ENCODE measurements around the gene CD28.

DNA sequence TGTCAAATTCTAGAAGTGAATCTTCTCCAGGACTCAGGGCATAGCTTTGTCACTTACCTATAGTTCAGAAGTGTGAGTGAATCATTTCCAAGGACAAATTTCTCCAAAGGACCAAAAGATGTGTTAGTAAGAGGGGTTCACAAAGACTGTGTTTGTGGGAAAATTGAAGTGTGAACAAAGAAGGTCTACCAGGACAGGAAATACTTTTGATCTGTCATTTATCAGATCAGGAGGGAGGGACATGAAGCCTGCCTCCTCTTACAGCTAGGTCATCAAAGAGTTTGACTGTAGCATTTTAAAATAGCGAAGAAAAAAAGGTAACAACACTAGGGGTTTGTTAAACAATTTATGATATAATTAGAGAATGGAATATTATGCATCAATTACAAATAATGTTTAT, 2.0 kb upstream of the CD28 start:
- TF ChIP-seq, protein P1, sequence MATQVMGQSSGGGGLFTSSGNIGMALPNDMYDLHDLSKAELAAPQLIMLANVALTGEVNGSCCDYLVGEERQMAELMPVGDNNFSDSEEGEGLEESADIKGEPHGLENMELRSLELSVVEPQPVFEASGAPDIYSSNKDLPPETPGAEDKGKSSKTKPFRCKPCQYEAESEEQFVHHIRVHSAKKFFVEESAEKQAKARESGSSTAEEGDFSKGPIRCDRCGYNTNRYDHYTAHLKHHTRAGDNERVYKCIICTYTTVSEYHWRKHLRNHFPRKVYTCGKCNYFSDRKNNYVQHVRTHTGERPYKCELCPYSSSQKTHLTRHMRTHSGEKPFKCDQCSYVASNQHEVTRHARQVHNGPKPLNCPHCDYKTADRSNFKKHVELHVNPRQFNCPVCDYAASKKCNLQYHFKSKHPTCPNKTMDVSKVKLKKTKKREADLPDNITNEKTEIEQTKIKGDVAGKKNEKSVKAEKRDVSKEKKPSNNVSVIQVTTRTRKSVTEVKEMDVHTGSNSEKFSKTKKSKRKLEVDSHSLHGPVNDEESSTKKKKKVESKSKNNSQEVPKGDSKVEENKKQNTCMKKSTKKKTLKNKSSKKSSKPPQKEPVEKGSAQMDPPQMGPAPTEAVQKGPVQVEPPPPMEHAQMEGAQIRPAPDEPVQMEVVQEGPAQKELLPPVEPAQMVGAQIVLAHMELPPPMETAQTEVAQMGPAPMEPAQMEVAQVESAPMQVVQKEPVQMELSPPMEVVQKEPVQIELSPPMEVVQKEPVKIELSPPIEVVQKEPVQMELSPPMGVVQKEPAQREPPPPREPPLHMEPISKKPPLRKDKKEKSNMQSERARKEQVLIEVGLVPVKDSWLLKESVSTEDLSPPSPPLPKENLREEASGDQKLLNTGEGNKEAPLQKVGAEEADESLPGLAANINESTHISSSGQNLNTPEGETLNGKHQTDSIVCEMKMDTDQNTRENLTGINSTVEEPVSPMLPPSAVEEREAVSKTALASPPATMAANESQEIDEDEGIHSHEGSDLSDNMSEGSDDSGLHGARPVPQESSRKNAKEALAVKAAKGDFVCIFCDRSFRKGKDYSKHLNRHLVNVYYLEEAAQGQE (IDR thresholded peaks at IDR 0.05), result no peak
- TF ChIP-seq JUN (IDR thresholded peaks at IDR 0.05) (no peak), POLR2A (IDR thresholded peaks at IDR 0.05; ENCODE audit: low read length) (no peak)
- TF ChIP-seq, protein P2, sequence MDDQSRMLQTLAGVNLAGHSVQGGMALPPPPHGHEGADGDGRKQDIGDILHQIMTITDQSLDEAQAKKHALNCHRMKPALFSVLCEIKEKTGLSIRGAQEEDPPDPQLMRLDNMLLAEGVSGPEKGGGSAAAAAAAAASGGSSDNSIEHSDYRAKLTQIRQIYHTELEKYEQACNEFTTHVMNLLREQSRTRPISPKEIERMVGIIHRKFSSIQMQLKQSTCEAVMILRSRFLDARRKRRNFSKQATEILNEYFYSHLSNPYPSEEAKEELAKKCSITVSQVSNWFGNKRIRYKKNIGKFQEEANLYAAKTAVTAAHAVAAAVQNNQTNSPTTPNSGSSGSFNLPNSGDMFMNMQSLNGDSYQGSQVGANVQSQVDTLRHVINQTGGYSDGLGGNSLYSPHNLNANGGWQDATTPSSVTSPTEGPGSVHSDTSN (IDR thresholded peaks at IDR 0.05), result no peak
